Neural cell (in vitro differentiated cells): ENCODE results near the gene VAMP8. TPM values are rescaled to one million over a fixed set of nuclear protein-coding genes. Genes with fewer than 3 reads are reported as not detected.

ENCODE experiments used
- H2AFZ ChIP-seq: fragments of 200-600, 300-800 bp; sonication (generic), shearing (Covaris generic); 2 replicates; pipeline ENCODE4 v1.6.0; 2014; ENCODE audit warnings: low read depth, mild to moderate bottlenecking, antibody characterized with exemption, low read length, moderate library complexity
- H3F3A ChIP-seq: fragments of 200-600 bp; shearing (Covaris generic); 2 replicates; pipeline ENCODE4 v1.6.1; 2016; ENCODE audit warnings: mild to moderate bottlenecking, moderate library complexity, mixed read lengths, antibody characterized with exemption, low read length; ENCODE audit not compliant: insufficient read depth, poor library complexity, severe bottlenecking
- H3K27ac ChIP-seq: fragments of 200-600, 300-800 bp; sonication (generic), shearing (Covaris generic); 2 replicates; pipeline ENCODE4 v1.5.1; 2014; ENCODE audit warnings: mild to moderate bottlenecking, low read length, moderate library complexity
- H3K27me3 ChIP-seq: fragments of 300-800, 200-600 bp; sonication (generic), shearing (Covaris generic); 2 replicates; pipeline ENCODE4 v1.6.0; 2014; ENCODE audit warnings: mild to moderate bottlenecking, low read depth, low read length, moderate library complexity; ENCODE audit not compliant: insufficient read depth
- H3K36me3 ChIP-seq: fragments of 300-800, 200-600 bp; sonication (generic), shearing (Covaris generic); 2 replicates; pipeline ENCODE4 v1.5.1; 2014; ENCODE audit warnings: mild to moderate bottlenecking, antibody characterized with exemption, low read length, moderate library complexity; ENCODE audit not compliant: insufficient read depth
- H3K4me2 ChIP-seq: fragments of 300-800, 200-600 bp; sonication (generic), shearing (Covaris generic); 2 replicates; pipeline ENCODE4 v1.6.0; 2014; ENCODE audit warnings: mild to moderate bottlenecking, low read length
- H3K4me3 ChIP-seq: fragments of 300-800, 200-600 bp; sonication (generic), shearing (Covaris generic); 2 replicates; pipeline ENCODE4 v1.5.1; 2014; ENCODE audit warnings: mild to moderate bottlenecking, low read length, moderate library complexity
- H3K79me2 ChIP-seq: fragments of 200-600 bp; shearing (Covaris generic); replicated peaks from 2 replicates; pipeline ENCODE4 v1.6.0; 2014; ENCODE audit warnings: mild to moderate bottlenecking, low read length, moderate library complexity; ENCODE audit not compliant: insufficient read depth
- H3K9ac ChIP-seq: fragments of 300-800, 200-600 bp; sonication (generic), shearing (Covaris generic); 2 replicates; pipeline ENCODE4 v1.6.1; 2016; ENCODE audit warnings: mild to moderate bottlenecking, low read length, mixed read lengths
- H3K9me2 ChIP-seq: fragments of 200-600 bp; shearing (Covaris generic); 2 replicates; pipeline ENCODE4 v1.6.1; 2016; ENCODE audit warnings: mild to moderate bottlenecking, low read length, mixed read lengths; ENCODE audit not compliant: insufficient read depth
- H3K9me3 ChIP-seq: fragments of 200-600, 300-800 bp; sonication (generic), shearing (Covaris generic); 2 replicates; pipeline ENCODE4 v1.6.1; 2016; ENCODE audit warnings: mild to moderate bottlenecking, mixed run types, low read length, moderate library complexity, mixed read lengths
- H4K20me1 ChIP-seq: fragments of 200-600 bp; shearing (Covaris generic); 2 replicates; pipeline ENCODE4 v1.6.1; 2016; ENCODE audit warnings: mild to moderate bottlenecking, mixed run types; ENCODE audit not compliant: insufficient read depth
- CTCF ChIP-seq: fragments of 450-650 bp; IDR thresholded peaks from 2 replicates; pipeline ENCODE4 v1.5.1; 2014; ENCODE audit warnings: antibody characterized with exemption, mild to moderate bottlenecking, moderate library complexity; ENCODE audit not compliant: poor library complexity, severe bottlenecking
- EP300 ChIP-seq: fragments of 450-650 bp; conservative IDR thresholded peaks from 2 replicates; pipeline ENCODE4 v1.6.1; 2014; ENCODE audit warnings: antibody characterized with exemption, mild to moderate bottlenecking, moderate library complexity; ENCODE audit not compliant: poor library complexity, severe bottlenecking
- EZH2 ChIP-seq: fragments of 200-600, 300-800 bp; shearing (Covaris generic), sonication (generic); IDR thresholded peaks from 2 replicates; pipeline ENCODE4 v1.6.1; 2014; ENCODE audit warnings: antibody characterized with exemption, low read length, borderline replicate concordance, mild to moderate bottlenecking; ENCODE audit not compliant: insufficient read depth, poor library complexity, severe bottlenecking
- MXI1 ChIP-seq: fragments of 450-650 bp; conservative IDR thresholded peaks from 2 replicates; pipeline ENCODE4 v1.6.1; 2014; ENCODE audit warnings: antibody characterized with exemption, mild to moderate bottlenecking; ENCODE audit not compliant: poor library complexity, severe bottlenecking
- POLR2AphosphoS5 ChIP-seq: IDR thresholded peaks from 2 replicates; pipeline ENCODE4 v1.6.1; 2012
- RAD21 ChIP-seq: fragments of 450-650 bp; conservative IDR thresholded peaks from 2 replicates; pipeline ENCODE4 v1.6.1; 2014; ENCODE audit warnings: antibody characterized with exemption, mild to moderate bottlenecking, moderate library complexity
- REST ChIP-seq: IDR thresholded peaks from 2 replicates; pipeline ENCODE4 v1.6.1; 2012; ENCODE audit warnings: borderline replicate concordance
- SMC3 ChIP-seq: fragments of 450-650 bp; conservative IDR thresholded peaks from 2 replicates; pipeline ENCODE4 v1.6.1; 2014; ENCODE audit warnings: antibody characterized with exemption, mild to moderate bottlenecking, moderate library complexity; ENCODE audit not compliant: poor library complexity
- TAF1 ChIP-seq: IDR thresholded peaks from 2 replicates; pipeline ENCODE4 v1.6.1; 2012; ENCODE audit warnings: low read depth
- polyA plus RNA-seq: library from polyadenylated mRNA; depleted of rRNA; stranded (reverse); fragments of >200 nt; gene quantifications from 2 replicates; pipeline ENCODE4 v1.2.3, GENCODE V29; 2014

Gene VAMP8
- polyA plus RNA-seq, 1 donor from 2014 or later, result not detected

GRCh38 chr2:85577063-85577385 lies 362 bp upstream of the VAMP8 start:
- Histone ChIP-seq H3K9me3 (no peaks in the 10 kb centered on the region), H4K20me1 (no peaks in the 10 kb centered on the region), H3K27me3 (peaks cover 6% of the 10 kb centered on the region), H3K4me2 (no peak overlapping the region), H3K27ac (no peak overlapping the region), H3K9me2 (no peaks in the 10 kb centered on the region), H3K36me3 (no peaks in the 10 kb centered on the region), H2AFZ (no peak overlapping the region), H3K9ac (no peak overlapping the region), H3F3A (no peaks in the 10 kb centered on the region), H3K79me2 (no peaks in the 10 kb centered on the region), H3K4me3 (no peak overlapping the region)
- TF ChIP-seq EP300 (no peak), POLR2AphosphoS5 (no peak)

GRCh38 chr2:85578243-85579180 lies 1.1 kb downstream of the VAMP8 start:
- Histone ChIP-seq H3K9ac (no peak overlapping the region), H3F3A (no peaks in the 10 kb centered on the region), H3K79me2 (no peaks in the 10 kb centered on the region), H3K9me3 (no peaks in the 10 kb centered on the region), H3K27me3 (peaks cover 16% of the 10 kb centered on the region), H2AFZ (no peak overlapping the region), H4K20me1 (no peaks in the 10 kb centered on the region), H3K36me3 (no peaks in the 10 kb centered on the region), H3K4me2 (no peak overlapping the region), H3K27ac (no peak overlapping the region), H3K9me2 (no peaks in the 10 kb centered on the region), H3K4me3 (no peak overlapping the region)
- no peak for TF ChIP-seq RAD21
- TF ChIP-seq EZH2, result no peak
- no peak for TF ChIP-seq POLR2AphosphoS5
- no peak for TF ChIP-seq MXI1
- no peak for TF ChIP-seq TAF1
- TF ChIP-seq EP300, result no peak
- no peak for TF ChIP-seq SMC3
- no peak for TF ChIP-seq CTCF
- no peak for TF ChIP-seq REST
